ENCODE data around the gene NPTXR.

The NPTXR gene
- total RNA-seq: 3.7 to 9.7 (median 7.1) reads per million in 3 experiments

GRCh38 chr22:38843657-38844314 lies at the start of gene NPTXR:
Gene NPTXR (minus strand): TSS chr22:38844028.
- peak; percentile 18 for DNase-seq

DNA sequence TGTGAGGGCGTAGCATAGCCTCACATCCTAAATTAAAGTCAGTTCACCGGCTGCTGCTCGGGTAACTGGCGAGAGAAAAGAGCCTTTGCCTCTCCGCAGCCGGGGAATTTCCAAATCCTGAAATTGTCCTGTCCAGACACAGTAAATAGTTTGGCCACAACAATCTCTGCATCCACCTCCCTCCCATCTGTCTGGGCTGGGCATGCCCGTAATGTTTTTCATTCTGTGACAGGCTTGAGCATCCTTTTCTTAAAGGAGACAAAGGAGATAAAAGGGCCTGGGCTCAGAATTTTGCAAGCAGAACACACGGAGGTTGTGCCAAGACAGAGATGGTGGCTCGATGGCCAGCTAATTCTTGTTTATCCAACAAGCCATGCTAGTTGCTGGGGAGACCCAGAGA lies 47.4 kb upstream of the NPTXR start:
- DNase-seq: no peak

- DNase-seq: no peak
Measured at GRCh38 chr22:38890377-38890776, 46.5 kb upstream of the NPTXR start.

DNA sequence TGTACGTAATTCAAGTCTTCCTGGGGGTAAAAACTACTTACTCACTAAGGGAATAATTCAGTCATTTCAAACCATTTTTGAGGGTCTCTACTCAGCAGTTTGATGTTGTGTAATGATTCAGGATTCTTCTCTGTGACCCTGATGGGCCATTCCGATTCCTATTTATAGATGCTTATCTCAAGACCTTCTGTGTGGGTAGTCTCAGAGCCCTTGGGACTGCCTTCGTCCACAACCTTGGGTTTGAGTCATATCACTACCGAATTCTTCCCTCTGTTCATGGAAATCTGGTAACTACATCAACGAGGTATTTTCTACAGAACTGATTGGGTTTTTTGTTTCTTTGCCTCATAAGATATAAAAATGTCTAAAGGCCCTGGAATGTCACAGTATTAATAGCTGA lies 42.5 kb upstream of the NPTXR start:
- no peak for DNase-seq

DNA sequence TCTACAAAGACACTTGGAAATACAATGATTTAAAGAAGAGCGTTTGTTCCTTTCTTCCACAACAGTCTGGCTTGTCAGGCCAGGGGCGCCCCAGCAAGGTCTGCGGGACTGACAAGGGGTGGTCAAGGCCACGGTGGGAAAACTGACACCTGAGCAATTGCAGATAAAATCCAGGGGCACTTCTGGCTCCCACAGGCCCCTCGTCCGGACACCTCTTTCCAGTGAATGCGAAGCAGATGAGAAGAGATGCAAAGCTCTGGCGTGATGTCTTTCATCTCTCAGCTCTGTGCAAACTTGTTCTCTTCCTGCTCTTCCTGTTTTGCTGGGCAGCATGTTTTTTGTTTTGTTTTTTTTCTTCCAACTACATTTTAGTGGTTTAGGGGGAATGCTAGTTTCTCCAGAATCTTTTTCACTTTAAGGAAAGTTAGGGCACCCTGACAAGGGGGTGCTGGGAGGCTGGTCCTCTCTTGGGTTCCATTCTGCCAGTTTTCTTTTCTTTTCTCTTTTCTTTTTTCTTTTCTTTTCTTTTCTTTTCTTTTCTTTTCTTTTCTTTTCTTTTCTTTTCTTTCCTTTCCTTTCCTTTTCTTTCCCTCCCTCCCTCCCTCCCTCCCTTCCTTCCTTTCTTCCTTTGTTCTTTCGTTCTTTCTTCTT lies 39.3 kb upstream of the NPTXR start:
- no peak for DNase-seq

GRCh38 chr22:38881997-38882879 lies 38.4 kb upstream of the NPTXR start:
- no peak for DNase-seq

DNA sequence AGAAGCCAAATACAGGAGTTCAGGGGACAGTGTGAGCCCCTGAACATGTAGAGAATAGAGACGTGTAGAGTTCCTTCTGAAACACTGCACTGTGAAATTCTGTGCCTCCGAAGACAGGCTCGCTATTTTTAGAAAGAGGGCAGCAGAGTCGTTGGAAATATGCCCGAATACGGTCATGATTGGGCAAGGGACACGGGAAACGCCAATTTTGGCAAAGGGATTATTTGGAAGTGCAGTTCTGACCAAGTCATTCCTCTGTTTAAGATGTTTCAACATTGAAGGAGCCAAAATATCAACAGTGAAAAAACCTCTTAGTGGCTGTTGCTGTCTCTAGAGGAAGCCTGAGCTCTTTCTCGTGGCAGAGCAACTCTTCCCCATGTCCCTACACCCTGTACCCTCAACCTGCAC lies 37.6 kb upstream of the NPTXR start:
- no peak for DNase-seq

DNA sequence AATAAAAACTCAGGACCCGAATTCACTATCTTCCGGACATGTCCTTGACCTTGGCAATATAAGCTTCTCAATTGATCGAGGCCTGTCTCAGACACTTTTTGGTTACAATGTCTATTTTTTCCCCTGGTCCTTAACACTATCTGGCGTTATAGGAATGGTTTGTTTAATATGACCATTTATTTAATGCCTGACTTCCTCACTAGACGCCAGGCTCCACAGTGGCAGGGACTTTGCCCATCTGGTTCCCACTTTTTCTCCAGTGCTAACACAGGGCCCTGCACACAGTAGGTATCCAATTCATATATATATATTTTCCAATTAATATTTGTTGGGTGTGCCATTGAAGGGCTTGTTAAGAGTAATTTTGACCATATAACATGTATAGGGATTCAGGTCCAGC lies 36.1 kb upstream of the NPTXR start:
- DNase-seq: no peak

DNA sequence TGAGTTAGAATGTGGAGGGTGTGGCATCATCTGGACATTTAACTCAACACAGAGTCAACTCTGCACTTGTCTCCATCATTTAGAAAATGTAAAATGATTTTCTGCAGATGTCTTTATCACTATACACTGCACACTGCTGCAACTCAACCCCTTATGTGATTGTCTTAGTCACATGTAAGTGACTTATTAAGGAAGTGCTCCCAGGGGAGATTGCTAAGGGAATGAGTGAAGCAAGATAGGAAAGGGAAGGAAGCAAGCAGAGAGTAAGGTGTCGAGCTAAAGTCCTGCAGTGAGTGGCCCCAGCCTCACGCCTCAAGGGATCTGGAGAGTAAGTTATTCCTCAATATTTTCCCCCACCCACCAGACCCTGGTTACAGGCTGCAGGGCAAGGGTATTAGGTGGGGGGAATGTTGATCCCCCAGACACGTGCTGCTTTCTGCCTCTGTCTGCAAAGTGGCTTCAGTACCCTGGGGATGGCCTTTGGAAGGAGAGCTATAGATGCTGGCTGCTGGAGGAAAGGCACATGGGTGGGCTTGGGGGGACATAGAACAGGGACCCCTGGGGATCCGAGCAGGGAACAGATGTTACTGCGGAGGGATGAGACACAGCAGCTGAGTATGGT lies 35.4 kb upstream of the NPTXR start:
- DNase-seq: no peak

GRCh38 chr22:38878001-38878400 lies 34.2 kb upstream of the NPTXR start:
- DNase-seq: no peak

GRCh38 chr22:38874529-38875222 lies 30.8 kb upstream of the NPTXR start:
- no peak for DNase-seq

- DNase-seq: peak; percentile 24
Measured at GRCh38 chr22:38873469-38874411, 29.9 kb upstream of the NPTXR start.

GRCh38 chr22:38872831-38873248 lies 29.0 kb upstream of the NPTXR start:
- DNase-seq: no peak

GRCh38 chr22:38872172-38872830 lies 28.5 kb upstream of the NPTXR start, which contains the start of gene CBX6:
Gene CBX6 (minus strand): TSS chr22:38872216. CDS start chr22:38872190, 26 bp downstream.
- DNase-seq: peak; percentile 92

- DNase-seq: peak; percentile 28
Measured at GRCh38 chr22:38871360-38872171, 27.7 kb upstream of the NPTXR start.

- no peak for DNase-seq
Measured at GRCh38 chr22:38870791-38871359, 27.0 kb upstream of the NPTXR start.

GRCh38 chr22:38870312-38870741 lies 26.5 kb upstream of the NPTXR start:
- DNase-seq: peak; percentile 73

GRCh38 chr22:38869663-38870062 lies 25.8 kb upstream of the NPTXR start:
- DNase-seq: no peak

GRCh38 chr22:38868886-38869381 lies 25.1 kb upstream of the NPTXR start:
- DNase-seq: peak; percentile 73
